WTC11 (cell line): ENCODE data around the gene AHNAK.

ENCODE experiments used
- CBFB ChIP-seq: sonication (generic); formaldehyde crosslinking; IDR thresholded peaks from 2 replicates; pipeline ENCODE4 v1.8.1; 2022; ENCODE audit warnings: mild to moderate bottlenecking, low read depth, missing genetic modification reagents
- CTCF ChIP-seq: fragments of 200-600 bp; IDR thresholded peaks from 2 replicates; pipeline ENCODE4 v1.8.0; 2022; ENCODE audit warnings: antibody characterized with exemption
- ESRRA ChIP-seq: sonication (generic); formaldehyde crosslinking; IDR thresholded peaks from 2 replicates; pipeline ENCODE4 v1.8.1; 2022; ENCODE audit warnings: mild to moderate bottlenecking, missing genetic modification reagents, borderline replicate concordance
- FOXK1 ChIP-seq: sonication (generic); formaldehyde crosslinking; IDR thresholded peaks from 2 replicates; pipeline ENCODE4 v1.8.0; 2022; ENCODE audit warnings: mild to moderate bottlenecking, moderate library complexity, missing genetic modification reagents
- FOXP1 ChIP-seq: sonication (generic); formaldehyde crosslinking; IDR thresholded peaks from 2 replicates; pipeline ENCODE4 v1.8.0; 2022; ENCODE audit warnings: missing genetic modification reagents, mild to moderate bottlenecking, moderate library complexity, borderline replicate concordance
- ZBTB43 ChIP-seq: sonication (generic); formaldehyde crosslinking; IDR thresholded peaks from 2 replicates; pipeline ENCODE4 v1.8.1; 2023; ENCODE audit warnings: mild to moderate bottlenecking, missing genetic modification reagents
- ZNF416 ChIP-seq: fragments of 250-450 bp; sonication (Bioruptor Pico); IDR thresholded peaks from 2 replicates; pipeline ENCODE4 v1.9.0; 2021; ENCODE audit warnings: mild to moderate bottlenecking, inconsistent platforms
- TF ChIP-seq, protein P1 (sequence below): sonication (generic); formaldehyde crosslinking; IDR thresholded peaks from 2 replicates; pipeline ENCODE4 v1.8.1; 2023; ENCODE audit warnings: mild to moderate bottlenecking, missing genetic modification reagents, moderate library complexity
- TF ChIP-seq, protein P2 (sequence below): sonication (generic); formaldehyde crosslinking; IDR thresholded peaks from 2 replicates; pipeline ENCODE4 v1.8.1; 2023; ENCODE audit warnings: mild to moderate bottlenecking, moderate library complexity, missing genetic modification reagents

DNA sequence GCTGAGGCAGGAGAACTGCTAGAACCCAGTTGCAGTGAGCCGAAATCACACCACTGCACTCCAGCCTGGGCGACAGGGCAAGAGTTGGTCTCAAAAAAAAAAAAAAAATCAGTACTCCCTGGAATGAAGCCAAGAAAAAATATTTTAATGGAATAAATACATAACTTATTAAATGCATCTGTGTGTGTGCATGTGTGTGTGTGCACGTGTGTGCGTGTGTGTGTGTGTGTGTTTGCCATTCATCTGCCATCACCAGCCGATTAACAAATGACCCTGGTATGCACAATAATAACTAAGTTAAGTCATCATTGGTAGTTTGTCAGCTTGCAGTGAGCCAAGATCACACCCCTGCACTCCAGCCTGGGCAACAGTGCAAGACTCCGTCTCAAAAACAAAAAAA is 162.8 kb downstream of the AHNAK start:
- TF ChIP-seq CTCF (no peak), FOXK1 (CRISPR knock-in tag) (no peak), ZNF416 (CRISPR knock-in tag) (no peak), FOXP1 (no peak), ZBTB43 (CRISPR knock-in tag) (no peak), CBFB (CRISPR knock-in tag) (no peak), ESRRA (CRISPR knock-in tag) (no peak)
- TF ChIP-seq, protein P1, sequence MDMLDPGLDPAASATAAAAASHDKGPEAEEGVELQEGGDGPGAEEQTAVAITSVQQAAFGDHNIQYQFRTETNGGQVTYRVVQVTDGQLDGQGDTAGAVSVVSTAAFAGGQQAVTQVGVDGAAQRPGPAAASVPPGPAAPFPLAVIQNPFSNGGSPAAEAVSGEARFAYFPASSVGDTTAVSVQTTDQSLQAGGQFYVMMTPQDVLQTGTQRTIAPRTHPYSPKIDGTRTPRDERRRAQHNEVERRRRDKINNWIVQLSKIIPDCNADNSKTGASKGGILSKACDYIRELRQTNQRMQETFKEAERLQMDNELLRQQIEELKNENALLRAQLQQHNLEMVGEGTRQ (CRISPR knock-in tag) = no peak
- TF ChIP-seq, protein P2, sequence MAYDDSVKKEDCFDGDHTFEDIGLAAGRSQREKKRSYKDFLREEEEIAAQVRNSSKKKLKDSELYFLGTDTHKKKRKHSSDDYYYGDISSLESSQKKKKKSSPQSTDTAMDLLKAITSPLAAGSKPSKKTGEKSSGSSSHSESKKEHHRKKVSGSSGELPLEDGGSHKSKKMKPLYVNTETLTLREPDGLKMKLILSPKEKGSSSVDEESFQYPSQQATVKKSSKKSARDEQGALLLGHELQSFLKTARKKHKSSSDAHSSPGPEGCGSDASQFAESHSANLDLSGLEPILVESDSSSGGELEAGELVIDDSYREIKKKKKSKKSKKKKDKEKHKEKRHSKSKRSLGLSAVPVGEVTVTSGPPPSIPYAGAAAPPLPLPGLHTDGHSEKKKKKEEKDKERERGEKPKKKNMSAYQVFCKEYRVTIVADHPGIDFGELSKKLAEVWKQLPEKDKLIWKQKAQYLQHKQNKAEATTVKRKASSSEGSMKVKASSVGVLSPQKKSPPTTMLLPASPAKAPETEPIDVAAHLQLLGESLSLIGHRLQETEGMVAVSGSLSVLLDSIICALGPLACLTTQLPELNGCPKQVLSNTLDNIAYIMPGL (CRISPR knock-in tag) = no peak
